ENCODE results near the gene OR10J1.
A peak's percentile ranks its signal among the peaks of the same experiment; 100 is the strongest.
"Not testable (repeated sequence)": the region's sequence is repeated elsewhere in the genome, so short reads cannot be mapped to it uniquely, and the experiment has no call there.

OR10J1 gene, protein sequence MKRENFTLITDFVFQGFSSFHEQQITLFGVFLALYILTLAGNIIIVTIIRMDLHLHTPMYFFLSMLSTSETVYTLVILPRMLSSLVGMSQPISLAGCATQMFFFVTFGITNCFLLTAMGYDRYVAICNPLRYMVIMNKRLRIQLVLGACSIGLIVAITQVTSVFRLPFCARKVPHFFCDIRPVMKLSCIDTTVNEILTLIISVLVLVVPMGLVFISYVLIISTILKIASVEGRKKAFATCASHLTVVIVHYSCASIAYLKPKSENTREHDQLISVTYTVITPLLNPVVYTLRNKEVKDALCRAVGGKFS

DNA sequence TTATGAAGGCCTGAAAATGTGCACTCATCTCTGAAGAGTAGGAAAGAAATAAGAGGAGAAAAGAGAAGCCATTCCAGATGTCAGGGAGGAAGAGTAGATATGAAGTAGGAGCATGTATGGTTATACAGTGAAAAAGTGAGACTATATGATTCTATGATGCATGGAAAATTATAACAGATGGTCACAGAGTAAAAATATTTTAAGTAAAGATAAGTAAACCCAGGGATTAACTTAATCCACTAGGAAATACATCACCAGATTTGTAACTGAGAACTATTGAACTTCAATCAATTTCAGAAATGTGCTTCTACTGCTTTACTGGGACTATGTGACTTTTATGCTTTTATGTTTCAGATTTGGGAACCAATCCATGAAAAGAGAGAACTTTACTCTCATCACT, at the start of gene OR10J1:
Gene OR10J1, plus strand, starts transcription at position 301 of the 400 bp plus-strand sequence. Its CDS starts 70 bp downstream, at position 371.
- DNase-seq = no peak

DNA sequence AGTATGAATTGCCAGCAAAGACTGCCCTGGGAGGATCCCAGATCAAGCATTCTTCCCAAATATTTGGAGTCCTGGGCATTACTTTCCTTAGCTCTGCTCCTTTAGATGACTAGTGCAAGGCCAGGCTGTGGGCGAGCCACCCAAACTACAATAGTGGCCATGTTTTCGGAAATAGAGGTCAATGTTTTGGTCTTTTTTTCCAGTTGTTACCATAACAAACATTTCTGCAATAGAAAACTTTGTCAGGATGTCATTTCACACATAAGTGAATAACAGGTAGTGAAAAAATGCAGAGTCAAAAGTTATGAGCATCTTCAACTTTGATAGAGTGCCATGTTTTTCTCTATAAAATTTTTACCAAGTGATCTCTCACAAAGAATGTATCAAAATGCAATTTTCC, 32.7 kb upstream of the OR10J1 start:
- no peak for DNase-seq

DNA sequence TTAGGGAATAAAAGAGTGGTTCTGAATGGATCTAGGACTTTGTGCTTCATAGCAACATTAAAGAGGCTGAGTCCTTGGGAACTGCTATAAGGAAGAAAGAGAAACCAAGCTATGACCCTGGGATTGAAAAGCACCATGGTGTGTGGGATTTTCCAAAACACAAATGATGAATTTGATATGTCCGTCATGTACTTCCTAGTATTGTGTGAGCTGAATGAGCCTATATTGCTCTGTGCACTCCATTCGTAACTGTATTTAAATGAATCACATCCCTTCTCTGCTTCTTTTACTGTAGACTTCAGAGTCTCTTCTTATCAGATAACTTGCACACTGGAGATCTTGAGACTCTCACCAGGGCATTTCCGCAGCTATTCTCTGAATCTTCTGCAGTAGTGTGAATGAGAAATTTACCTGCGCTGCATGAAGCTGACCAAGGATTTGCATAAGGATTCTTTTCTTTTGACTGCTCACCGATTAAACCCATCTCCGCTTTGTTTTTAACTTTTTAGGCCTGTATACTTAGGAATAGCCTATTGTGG, 30.6 kb upstream of the OR10J1 start:
- no peak for DNase-seq

DNA sequence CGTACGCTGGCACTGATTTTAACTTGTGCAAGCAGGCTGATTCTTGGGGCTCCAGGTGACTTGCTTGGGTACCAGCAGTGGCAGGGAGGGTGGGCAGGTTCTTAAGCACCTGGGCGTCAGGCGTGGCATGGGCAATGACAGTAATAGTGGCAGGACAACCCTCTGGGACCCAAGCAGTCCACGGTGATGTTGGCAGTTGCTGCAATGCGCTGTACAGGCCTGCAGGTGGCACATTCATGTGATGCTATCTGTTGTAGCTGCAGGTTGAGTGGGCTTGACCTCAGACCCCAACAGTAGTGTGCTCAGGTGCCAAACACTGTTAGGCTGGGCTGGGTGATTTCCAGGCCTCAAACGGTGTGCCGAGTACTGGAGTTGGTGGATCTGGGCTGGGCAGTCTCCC, 17.7 kb upstream of the OR10J1 start:
- no peak for DNase-seq

DNA sequence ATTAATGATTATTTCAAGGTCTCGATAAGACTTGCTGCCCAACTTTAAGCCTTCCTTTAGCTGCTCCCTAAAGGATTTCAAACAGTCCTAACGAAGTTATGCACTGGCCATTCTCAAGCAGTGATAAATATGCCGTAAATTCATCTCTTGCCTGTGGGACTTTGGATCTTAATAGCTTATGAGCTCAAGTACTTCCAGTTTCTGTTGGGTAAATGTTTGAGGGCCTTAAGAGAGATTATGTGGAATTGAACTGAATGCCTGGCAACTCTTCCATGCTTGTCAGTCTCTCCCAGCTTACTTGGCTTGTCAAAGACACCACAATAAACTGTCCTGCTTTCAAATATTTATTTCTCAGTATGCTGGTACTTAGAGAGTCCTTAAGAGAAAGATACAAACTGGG, 11.0 kb upstream of the OR10J1 start:
- no peak for DNase-seq

DNA sequence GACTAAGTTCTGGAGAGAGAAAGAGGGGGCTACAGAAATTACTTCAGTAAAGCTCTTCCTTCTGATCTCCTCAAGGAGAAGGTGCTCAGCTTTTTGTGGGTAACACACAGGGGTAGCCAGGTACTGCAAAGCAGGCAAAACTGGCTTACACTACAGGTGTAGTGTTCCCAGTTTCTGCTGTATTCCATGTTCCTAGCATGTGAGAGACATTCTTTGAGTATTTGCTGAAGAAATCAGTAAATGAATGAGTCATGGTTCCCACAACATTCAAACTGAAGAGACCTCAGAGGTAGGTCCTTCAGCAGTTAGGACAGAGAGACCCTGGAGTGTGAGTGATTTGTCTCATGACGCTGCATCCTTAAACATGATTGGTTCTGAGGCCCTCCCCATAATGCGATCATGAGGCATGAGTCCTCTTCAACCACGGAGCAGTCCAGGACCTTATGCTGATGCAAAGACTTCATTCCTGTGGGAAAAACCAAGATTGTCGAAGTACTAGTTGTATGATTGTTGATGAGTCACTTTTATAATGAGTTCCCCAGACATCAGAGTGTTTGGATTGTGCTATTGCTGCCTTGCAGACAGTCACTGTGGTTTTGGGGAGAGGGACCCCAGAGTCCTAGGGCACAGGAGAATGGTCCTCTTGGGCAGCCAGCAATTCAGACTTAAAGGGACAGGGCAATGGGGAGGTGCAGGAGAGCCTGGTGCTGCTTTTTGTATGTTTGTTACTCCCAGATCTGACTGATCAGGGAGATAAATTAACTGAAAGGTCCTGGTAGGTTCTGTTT, 10.3 kb upstream of the OR10J1 start:
- DNase-seq = no peak

DNA sequence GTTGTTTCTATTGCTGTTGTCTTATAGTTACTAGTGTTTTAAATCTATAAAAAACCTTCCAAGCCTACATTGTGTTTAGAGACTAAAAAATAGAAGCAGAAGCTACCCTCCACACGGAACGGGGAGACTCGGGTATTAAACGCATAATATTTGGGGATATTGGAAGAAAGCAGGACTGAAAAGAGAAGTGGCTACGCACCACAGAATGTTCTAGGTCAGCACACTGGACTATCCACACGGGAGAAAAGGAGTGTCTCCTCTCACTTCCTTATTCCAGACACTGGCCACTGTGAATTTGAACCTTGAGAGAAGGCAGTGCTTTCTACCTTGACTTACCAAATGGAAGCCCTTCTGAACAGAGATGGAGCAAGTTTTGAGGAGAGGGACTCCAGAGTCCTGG, 8.5 kb upstream of the OR10J1 start:
- DNase-seq = no peak

DNA sequence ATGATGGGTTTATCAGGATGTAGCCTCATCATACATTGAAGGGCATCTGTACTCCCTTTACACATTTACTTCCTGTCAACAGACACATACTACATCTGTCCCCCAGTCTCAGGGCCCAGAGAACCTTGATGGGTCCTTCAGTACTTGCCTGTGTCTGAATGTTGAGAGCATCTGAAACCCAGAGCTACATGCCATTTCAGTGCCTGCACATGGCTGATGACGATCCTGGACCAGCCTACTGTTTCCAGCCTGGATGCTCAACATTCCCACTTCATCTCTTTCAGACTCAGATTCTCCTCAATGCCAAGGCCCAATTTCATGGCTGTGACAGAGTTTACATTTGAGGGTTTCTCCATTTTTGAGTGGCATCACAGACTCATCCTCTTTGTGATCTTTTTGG, 7.6 kb upstream of the OR10J1 start, which contains the start of gene OR10J4:
Gene OR10J4, plus strand, starts transcription at position 301 of the 400 bp plus-strand sequence.
- DNase-seq = no peak

DNA sequence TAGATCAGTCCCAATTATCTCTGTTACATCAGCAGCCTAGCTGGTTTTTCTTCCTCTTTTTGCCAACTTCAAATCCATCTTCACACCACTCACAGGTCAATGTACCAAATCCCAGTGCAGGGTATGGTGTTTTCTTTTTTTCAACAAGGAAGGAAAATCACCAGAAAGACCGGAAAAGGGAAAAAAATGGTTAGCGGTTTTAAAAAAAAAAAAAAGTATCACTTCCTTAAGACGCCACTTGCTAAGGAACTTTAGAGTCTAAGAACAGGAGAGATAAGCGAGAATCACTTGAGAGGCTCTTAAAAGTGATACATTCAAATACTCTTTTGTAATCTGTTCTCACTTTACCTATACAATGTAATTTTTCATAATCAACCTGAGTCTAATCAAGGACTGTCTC, 3.1 kb upstream of the OR10J1 start:
- peak; percentile 11 for DNase-seq

DNA sequence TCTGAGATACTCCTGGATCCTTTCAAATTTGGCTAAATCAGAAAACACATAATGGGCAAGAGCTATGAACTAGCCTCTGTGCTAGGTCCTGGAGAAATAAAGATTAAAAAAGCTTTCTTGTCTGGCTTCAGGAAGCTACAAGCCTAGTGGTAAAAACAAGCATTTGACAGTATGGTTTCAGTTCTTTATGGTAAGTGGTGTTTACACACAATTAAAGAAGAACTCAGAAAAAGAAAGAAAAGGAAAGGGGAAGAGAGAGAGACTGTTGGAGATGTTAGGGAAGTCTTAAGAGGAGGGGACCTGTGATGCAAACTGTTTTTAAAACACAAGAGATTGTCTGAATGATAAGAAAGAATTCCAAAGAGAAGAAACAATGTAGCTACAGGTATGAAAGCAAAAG, 1.8 kb downstream of the OR10J1 start:
- DNase-seq = no peak

DNA sequence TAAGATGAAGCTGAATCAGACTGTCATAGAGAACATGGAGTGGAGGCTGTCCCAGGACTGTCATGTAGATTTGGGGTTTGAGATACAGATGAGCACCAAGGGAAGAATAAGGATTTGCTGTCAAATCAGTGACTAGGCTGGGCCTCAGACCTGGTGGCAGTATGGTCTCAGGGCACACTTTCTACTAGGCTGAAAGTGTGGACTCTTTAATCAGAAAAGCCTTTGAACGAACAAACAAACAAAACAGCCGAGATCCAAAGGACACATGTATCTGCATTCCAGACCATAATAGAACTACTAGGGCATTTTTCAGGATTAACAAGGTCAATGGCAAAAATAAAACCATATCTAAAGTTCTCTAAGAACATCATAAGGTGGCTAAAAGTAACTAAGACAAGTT, 2.9 kb downstream of the OR10J1 start:
- DNase-seq = no peak

DNA sequence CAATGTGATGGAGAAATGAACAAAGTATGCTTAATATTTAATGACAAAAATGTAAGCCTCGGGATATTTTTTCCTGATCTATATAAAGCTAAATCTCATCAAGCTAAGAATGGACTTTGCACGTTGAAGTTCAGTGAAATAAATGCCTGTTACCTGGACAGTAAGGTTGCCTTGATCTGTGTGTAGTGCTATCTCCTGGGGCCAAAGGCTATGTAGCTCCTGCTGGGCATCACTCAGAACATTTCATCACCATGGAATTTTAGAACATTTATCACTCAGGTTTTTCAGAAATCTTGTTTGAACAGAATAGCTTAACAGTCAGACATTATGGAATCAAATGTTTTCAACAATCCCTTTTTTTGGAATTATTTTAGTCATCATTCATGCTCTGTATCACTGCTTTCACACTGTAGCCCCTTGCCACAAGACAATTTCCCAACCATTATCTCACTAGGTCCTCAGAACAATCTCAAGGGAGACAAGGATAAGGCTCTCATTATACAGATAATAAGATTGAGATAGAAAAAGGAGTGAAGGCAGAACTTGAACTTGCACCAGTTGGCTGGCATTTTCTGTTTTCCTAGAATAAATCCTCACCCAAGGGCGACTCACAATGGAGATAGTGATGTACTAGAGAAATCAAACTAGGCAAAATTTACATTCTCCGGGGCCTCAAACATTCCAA, 3.7 kb downstream of the OR10J1 start:
- DNase-seq = no peak

DNA sequence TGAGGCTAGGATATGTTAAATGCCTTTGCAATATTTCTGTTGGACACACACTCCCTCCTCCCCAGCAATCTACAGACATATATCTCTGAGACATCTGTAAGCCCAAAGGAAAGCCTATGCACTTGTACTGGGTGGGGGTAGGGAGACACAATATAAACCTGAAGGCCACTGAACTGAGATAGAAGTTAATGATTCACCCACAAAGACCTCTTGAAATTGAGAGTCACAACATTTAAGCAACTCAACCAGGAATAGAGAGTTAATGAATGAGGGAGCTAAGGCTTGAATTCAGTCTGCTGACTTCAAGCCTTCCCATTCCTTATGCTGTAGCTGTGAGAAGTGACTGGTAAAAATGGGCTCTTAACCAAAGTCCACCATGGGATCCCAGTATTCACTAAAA, 5.0 kb downstream of the OR10J1 start:
- no peak for DNase-seq

DNA sequence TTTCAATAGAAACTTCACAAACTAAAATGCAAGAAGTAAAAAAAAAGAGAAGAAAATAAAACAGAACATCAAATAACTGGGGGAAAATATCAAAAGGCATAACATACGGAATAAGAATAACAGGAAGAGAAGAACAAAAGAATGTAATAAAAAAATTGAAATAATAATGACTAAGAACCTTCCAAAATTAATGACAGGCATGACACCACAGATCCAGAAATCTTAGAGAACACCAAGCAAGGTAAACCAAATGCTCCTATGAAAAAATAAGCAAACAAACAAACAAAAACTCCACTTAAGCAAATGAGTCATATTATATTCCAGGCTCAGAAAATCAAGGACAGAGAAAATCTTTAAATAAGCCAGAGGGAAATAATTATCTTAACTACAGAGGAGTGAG, 8.7 kb downstream of the OR10J1 start:
- no peak for DNase-seq

DNA sequence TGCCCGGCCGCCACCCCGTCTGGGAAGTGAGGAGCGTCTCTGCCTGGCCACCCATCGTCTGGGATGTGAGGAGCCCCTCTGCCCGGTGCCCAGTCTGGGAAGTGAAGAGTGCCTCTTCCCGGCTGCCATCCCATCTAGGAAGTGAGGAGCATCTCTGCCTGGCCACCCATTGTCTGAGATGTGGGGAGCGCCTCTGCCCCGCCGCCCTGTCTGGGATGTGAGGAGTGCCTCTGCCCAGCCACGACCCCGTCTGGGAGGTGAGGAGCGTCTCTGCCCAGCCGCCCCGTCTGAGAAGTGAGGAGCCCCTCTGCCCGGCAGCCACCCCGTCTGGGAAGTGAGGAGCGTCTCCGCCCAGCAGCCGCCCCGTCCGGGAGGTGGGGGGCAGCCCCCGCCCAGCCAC, 10.1 kb downstream of the OR10J1 start:
- not testable (repeated sequence) for DNase-seq

DNA sequence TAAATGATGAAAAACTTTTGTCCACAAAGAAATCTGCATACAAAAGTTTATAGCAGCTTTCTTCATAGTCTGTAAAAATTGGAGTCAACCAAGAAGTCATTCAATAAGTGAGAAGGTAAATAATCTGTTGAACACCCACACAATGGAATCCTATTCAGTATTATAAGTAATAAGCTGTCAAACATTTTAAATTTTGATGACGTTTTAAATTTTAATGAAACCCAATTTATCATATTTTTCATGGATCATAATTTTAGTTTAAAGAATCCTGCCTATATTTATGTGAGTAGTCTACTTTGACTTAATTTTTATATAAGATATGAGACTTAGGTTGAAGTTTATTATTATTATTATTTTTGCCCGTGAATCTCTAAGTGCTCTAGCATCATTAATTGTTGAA, 20.0 kb downstream of the OR10J1 start:
- DNase-seq = no peak

DNA sequence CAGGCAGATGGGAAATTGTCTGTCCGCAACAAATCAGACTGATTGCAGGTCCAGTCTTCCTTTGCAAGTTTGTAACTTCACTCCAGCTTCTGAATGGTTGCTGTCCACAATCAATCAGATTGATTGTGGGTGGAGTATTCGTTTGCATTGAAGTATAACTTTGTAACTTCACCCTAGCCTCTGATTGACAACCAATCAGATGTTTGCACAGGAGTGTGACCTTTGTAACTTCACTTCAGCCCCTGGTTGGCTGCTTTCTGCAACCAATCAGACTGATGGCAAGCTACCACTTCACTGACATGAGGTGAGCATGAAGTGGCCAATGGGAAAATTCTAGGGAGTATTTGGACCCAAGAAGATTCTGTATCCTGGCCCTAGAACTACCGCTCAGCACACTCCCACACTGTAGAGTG, 25.7 kb downstream of the OR10J1 start:
- DNase-seq = no peak

DNA sequence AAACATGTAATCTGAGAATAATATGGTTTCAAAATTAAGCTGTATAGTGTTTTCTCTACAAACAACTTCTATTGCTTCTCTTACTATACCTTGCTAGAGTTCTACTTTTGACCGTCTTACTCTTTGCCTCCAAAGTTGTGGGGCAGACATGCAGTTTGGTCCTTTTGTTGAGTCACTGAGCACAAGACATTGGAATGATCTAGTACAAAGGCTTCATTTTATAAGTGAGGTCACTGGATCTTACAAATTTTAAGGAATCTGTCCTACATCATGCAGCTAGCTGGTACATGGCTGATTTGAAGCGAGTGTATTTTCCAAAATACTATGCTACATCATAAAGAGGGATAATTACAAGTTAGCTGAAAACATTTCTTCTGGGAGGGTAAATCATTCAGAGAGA, 28.8 kb downstream of the OR10J1 start:
- no peak for DNase-seq

DNA sequence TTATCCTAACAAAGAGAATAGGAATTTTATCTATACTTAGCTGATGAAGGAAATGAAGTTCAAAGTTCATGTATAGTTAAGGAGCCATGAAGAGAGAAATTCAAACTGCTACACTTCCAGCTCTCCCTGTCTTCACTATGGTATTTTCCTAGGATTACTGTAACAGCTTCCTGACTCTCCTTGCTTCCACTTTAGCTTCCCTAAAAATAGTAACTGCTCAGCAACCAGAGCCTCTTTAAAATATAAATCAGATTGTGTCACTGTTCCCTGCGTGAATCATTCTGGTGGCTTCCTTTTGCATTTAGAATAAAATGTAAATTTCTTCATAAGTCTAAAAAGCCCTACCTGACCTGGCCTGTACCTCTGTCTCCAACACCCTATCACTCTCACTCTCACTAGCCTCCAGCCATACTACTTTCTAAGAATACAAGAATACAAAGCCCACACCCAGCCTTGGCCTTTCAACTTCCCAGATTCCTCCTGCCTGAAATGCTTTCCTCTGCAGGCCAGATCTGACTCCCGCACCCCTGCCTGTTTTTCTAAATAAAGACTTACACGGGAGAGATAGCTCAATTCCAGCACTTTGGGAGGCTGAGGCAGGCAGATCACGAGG, 30.5 kb downstream of the OR10J1 start:
- no peak for DNase-seq

DNA sequence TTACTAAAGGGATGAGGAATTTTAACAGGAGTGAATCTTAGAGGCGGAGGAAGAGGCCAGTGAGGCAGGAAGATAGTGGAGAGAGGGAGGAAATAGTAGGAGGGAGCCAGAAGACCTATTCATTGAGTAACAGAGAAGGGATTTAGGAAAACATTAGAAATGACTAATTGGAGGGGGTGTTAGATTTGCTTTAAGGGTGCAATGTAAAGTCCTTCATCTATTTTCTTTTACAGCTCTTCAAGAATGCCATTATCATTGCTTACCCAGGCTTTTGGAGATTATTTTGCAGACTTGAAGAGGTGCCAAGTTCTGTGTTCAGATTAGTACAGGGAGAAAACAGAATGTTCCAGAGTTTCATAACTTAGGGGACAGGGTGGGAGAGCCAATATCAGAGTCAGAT, 33.8 kb downstream of the OR10J1 start:
- peak; percentile 5 for DNase-seq

DNA sequence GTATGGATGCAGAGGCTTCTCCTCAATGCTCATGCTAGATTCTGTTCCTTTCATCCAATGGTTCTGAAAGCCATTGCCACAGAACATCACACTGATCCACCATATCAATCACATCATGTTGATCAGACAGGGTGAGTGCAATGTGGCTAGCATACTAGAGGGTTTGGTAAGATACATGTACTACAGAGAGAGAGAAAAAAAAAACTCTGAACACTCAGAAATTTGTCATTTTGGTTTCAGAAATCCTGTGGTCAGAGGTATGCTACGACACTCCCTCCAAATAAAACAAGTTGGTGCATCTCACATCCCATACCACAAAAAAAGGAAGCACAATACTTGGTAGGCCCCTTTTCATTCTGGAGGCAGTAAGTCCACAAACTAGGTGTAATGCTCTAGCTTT, 35.4 kb downstream of the OR10J1 start:
- no peak for DNase-seq

DNA sequence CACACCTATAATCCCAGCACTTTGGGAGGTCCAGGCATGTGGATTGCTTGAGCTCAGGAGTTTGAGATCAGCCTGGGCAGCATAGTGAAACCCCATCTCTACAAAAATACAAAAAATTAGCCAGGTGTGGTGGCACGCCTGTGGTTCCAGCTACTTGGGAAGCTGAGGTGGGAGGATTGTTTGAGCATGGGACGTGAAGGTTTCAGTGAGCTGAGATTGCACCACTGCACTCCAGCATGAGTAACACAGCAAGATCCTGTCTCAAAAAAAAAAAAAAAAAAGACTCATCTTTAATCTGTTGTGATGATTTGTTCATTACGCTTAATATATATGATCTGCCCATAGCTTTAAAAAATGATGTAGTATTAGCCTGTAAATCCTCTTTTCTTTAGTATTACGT, 44.0 kb downstream of the OR10J1 start:
- no peak for DNase-seq
